HG03103 (cell line): ENCODE data around the gene TSSC4.

Source experiments
- ATAC-seq: cut with Tn5 transposase; IDR thresholded peaks from one replicate; pipeline ENCODE4 v1.9.1; 2021; ENCODE audit warnings: low read depth; ENCODE audit not compliant: unreplicated experiment

TSSC4 gene

GRCh38 chr11:2398664-2399355, 1.7 kb upstream of the TSSC4 start:
- ATAC-seq = no peak

- no peak for ATAC-seq
These were observed 972 bp upstream of the TSSC4 start for GRCh38 chr11:2399488-2400068.

- ATAC-seq = no peak
These were observed 349 bp downstream of the TSSC4 start for GRCh38 chr11:2400762-2401435.

GRCh38 chr11:2401436-2401984, 960 bp downstream of the TSSC4 start:
- ATAC-seq = no peak

GRCh38 chr11:2402106-2402505, 1.6 kb downstream of the TSSC4 start:
- ATAC-seq = no peak

- ATAC-seq = no peak
These were observed 2.5 kb downstream of the TSSC4 start for GRCh38 chr11:2402890-2403645.

GRCh38 chr11:2404735-2405196, 4.2 kb downstream of the TSSC4 start:
- no peak for ATAC-seq

- ATAC-seq = no peak
These were observed 5.9 kb downstream of the TSSC4 start for GRCh38 chr11:2406451-2406850.

GRCh38 chr11:2406878-2407410, 6.4 kb downstream of the TSSC4 start:
- ATAC-seq = no peak

- ATAC-seq = no peak
These were observed 8.1 kb downstream of the TSSC4 start for GRCh38 chr11:2408671-2409070.

GRCh38 chr11:2409126-2409525, 8.6 kb downstream of the TSSC4 start:
- ATAC-seq = no peak

- ATAC-seq = no peak
These were observed 9.3 kb downstream of the TSSC4 start for GRCh38 chr11:2409611-2410468.

- no peak for ATAC-seq
These were observed 10.1 kb downstream of the TSSC4 start for GRCh38 chr11:2410616-2411015.

- ATAC-seq = no peak
These were observed 11.1 kb downstream of the TSSC4 start for GRCh38 chr11:2411446-2412305.

GRCh38 chr11:2412323-2412722, 11.8 kb downstream of the TSSC4 start:
- no peak for ATAC-seq

GRCh38 chr11:2413742-2414579, 13.4 kb downstream of the TSSC4 start:
- no peak for ATAC-seq

GRCh38 chr11:2414616-2415015, 14.1 kb downstream of the TSSC4 start:
- ATAC-seq = no peak

GRCh38 chr11:2415171-2415570, 14.6 kb downstream of the TSSC4 start:
- ATAC-seq = no peak
